ENCODE measurements around the gene MARK1. TPM values are rescaled to one million over a fixed set of nuclear protein-coding genes. Genes with fewer than 3 reads are reported as not detected.

Gene MARK1
- total and polyA plus RNA-seq, 2 of the 13 experiments (the other 11 are each of a cell fraction or from before 2014, with no cell fraction given): not detected

DNA sequence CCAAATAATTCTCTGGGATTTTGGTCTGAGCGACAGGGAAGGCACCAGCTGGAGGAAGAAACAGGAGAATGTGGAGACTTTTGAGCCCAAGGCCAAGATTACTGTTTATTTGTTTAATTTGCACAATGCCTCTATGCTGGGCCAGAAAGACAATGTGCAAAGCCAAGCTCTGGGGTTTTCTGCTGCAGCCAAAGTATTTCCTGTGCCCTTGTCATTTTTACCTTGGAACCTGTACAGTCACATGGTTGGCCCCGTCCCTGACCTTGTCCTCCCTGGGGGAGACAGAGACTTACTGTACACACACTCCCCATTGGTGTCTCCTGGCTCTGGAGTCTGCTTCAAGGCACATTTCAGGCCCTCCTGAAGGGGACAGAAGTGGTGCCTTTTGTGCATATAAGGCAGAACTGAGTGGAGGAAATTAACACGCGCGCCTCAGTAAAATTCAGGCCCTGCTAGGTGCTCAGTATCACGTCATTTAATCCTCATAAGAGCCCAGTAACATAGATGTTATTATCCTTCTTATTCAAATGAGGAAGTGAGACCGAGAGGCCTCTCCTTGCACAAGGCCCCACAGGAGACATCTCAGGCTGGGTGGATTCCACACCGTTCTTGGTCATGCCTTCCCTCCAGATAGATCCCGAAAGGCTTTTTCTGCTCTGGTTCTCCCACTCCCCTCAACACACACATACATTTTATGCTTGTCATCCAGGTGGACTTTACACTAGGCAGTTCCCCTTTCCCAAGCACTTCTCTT, 183.3 kb downstream of the MARK1 start:
- no peak overlapping the region for H3K4me3 ChIP-seq (replicated peaks in 1 of 3; ENCODE audit: insufficient read depth in 1 of 3, low read depth in 2 of 3, low read length in 3 of 3)
- BruUV-seq (replicated peaks): no TSS peak
- H3K36me3 ChIP-seq (replicated peaks in 1 of 2; ENCODE audit: control insufficient read depth in 1 of 2, insufficient read depth in 2 of 2, low read length in 2 of 2): no peaks in the 10 kb centered on the region
- H3K9ac ChIP-seq (ENCODE audit: insufficient read depth, low read depth, low read length): no peak overlapping the region
- H3K27me3 ChIP-seq (ENCODE audit: control insufficient read depth in 1 of 2, insufficient read depth in 2 of 2, low read length in 2 of 2): no peaks in the 10 kb centered on the region
- FAIRE-seq: peak; percentile 69
- no peak overlapping the region for H2AFZ ChIP-seq (ENCODE audit: low read length)
- peaks cover 62% of the 10 kb centered on the region for H3K4me1 ChIP-seq (ENCODE audit: insufficient read depth, low read length)
- ChIA-PET POLR2A (interaction anchor here (1.0 to 1.2 kb wide), 3 partner anchors 13 to 37 kb away, joined by 3 read pairs; partner anchors contain the start of gene MTARC2), CTCF (ENCODE audit: low intra/inter-chr PET ratio, low total read pairs) (no interaction called here)
- no peaks in the 10 kb centered on the region; the same call in 1 of the 2 replicates for H3K9me3 ChIP-seq (ENCODE audit: low read length)
- H4K20me1 ChIP-seq (ENCODE audit: insufficient read depth, low read length): no peaks in the 10 kb centered on the region
- intact Hi-C loops (cut with micrococcal nuclease; ENCODE audit: unreplicated experiment): no loop called here
- in situ Hi-C loops (cut with HindIII; ENCODE audit: extremely low pct_ligation_motif_present, low pct_unique_long_range_greater_than_20kb): no loop called here
- H3K27ac ChIP-seq (ENCODE audit: extremely low read length, insufficient read depth, low read length): peak overlapping the region; percentile 44
- peak; percentile 28 for DNase-seq (ENCODE audit: low spot score)
- no peaks in the 10 kb centered on the region for H3K79me2 ChIP-seq (ENCODE audit: insufficient read depth, low read length)
- peak overlapping the region; percentile 32 for H3K4me2 ChIP-seq (ENCODE audit: low read depth, low read length)
- ATAC-seq: peak; percentile 43
- WGBS (ENCODE audit: low lambda C conversion rate): 62% methylated on average over 9 of the region's 9 CpGs
- TF ChIP-seq RARA (CRISPR knock-in tag; IDR thresholded peaks at IDR 0.05): peak; percentile 90
- no peak for TF ChIP-seq SOX13 (IDR thresholded peaks at IDR 0.05)
- peak in 1 of 2 experiments; percentile 69; a peak in 2 of 4 replicates for TF ChIP-seq SOX13 (CRISPR knock-in tag; conservative IDR thresholded peaks at IDR 0.05 in 1 of 2, IDR thresholded peaks at IDR 0.05 in 1 of 2)
- TF ChIP-seq SAP130 (CRISPR knock-in tag; IDR thresholded peaks at IDR 0.05; ENCODE audit: low read depth): peak; percentile 53
- TF ChIP-seq TCF12 (IDR thresholded peaks at IDR 0.05): no peak
- TF ChIP-seq TCF12 (CRISPR knock-in tag; IDR thresholded peaks at IDR 0.05): no peak
- TF ChIP-seq NCOA2 (CRISPR knock-in tag; IDR thresholded peaks at IDR 0.05): peak; percentile 66; the same call in 1 of the 2 replicates
- TF ChIP-seq TEAD3 (CRISPR knock-in tag; optimal IDR thresholded peaks at IDR 0.05; ENCODE audit: borderline replicate concordance): peak; percentile 49
- TF ChIP-seq SIN3B (IDR thresholded peaks at IDR 0.05; ENCODE audit: low read length): no peak
- TF ChIP-seq MXI1 (IDR thresholded peaks at IDR 0.05; ENCODE audit: borderline replicate concordance, low read depth, low read length): peak; percentile 17; the same call in 1 of the 3 replicates
- peak; percentile 30; the same call in 1 of the 2 replicates for TF ChIP-seq FOXO1 (CRISPR knock-in tag; IDR thresholded peaks at IDR 0.05)
- 0 out of 2 replicates have a peak, but pooled peaks have one; percentile 23 for TF ChIP-seq DPF2 (CRISPR knock-in tag; IDR thresholded peaks at IDR 0.05; ENCODE audit: borderline replicate concordance, low read depth)
- TF ChIP-seq ADNP (CRISPR knock-in tag; IDR thresholded peaks at IDR 0.05): 0 out of 2 replicates have a peak, but pooled peaks have one; percentile 20
- TF ChIP-seq SOX5 (CRISPR knock-in tag; IDR thresholded peaks at IDR 0.05; ENCODE audit: borderline replicate concordance): peak; percentile 51; the same call in 1 of the 2 replicates
- peak; percentile 74 for TF ChIP-seq ZNF331 (CRISPR knock-in tag; IDR thresholded peaks at IDR 0.05)
- no peak for TF ChIP-seq FOXP1 (IDR thresholded peaks at IDR 0.05)
- TF ChIP-seq FOXP1 (CRISPR knock-in tag; IDR thresholded peaks at IDR 0.05): 0 out of 2 replicates have a peak, but pooled peaks have one; percentile 20
- peak; percentile 68; the same call in 1 of the 2 replicates for TF ChIP-seq RXRB (CRISPR knock-in tag; IDR thresholded peaks at IDR 0.05; ENCODE audit: borderline replicate concordance)
- TF ChIP-seq NR2F1 (CRISPR knock-in tag; IDR thresholded peaks at IDR 0.05): peak; percentile 61 to 81; a peak in 3 of 4 replicates
- no peak for TF ChIP-seq TSC22D2 (CRISPR knock-in tag; IDR thresholded peaks at IDR 0.05; ENCODE audit: borderline replicate concordance)
- peak; percentile 55 for TF ChIP-seq POGZ (CRISPR knock-in tag; IDR thresholded peaks at IDR 0.05)
- no peak for TF ChIP-seq SNAPC5 (CRISPR knock-in tag; IDR thresholded peaks at IDR 0.05; ENCODE audit: borderline replicate concordance)
- peak; percentile 49; the same call in 1 of the 2 replicates for TF ChIP-seq PHF21A (CRISPR knock-in tag; IDR thresholded peaks at IDR 0.05)
- 0 out of 2 replicates have a peak, but pooled peaks have one; percentile 19 for TF ChIP-seq GMEB1 (CRISPR knock-in tag; IDR thresholded peaks at IDR 0.05; ENCODE audit: borderline replicate concordance)
